Central memory CD8-positive, alpha-beta T cell (primary cell): Measurements from ENCODE around the gene RIMS3.
"Not testable (repeated sequence)": the region's sequence is repeated elsewhere in the genome, so short reads cannot be mapped to it uniquely, and the experiment has no call there.

Experiments
- ATAC-seq: fragments of 150-1000 bp; cut with Tn5 transposase; replicated peaks from 2 replicates; pipeline ENCODE4 v1.10.0; 2022; ENCODE audit warnings: mild to moderate bottlenecking, moderate FRiP score, moderate number of reproducible peaks; ENCODE audit not compliant: poor library complexity, severe bottlenecking; ENCODE audit errors: extremely low read depth
- DNase-seq, 2 donors: peaks; one replicate each; pipeline ENCODE4 v3.0.0; 2021; ENCODE audit warnings: low spot score in 2 of 2
- H3K27ac Mint-ChIP-seq: one replicate; pipeline ENCODE4 v1.8.0; 2022; ENCODE audit warnings: low read depth, mild to moderate bottlenecking, moderate library complexity, mixed read lengths
- H3K27me3 Mint-ChIP-seq: one replicate; pipeline ENCODE4 v1.8.0; 2022; ENCODE audit warnings: mixed read lengths
- H3K36me3 Mint-ChIP-seq: one replicate; pipeline ENCODE4 v1.8.0; 2022; ENCODE audit warnings: mild to moderate bottlenecking, moderate library complexity, mixed read lengths; ENCODE audit not compliant: insufficient read depth
- H3K4me1 Mint-ChIP-seq: one replicate; pipeline ENCODE4 v1.8.0; 2022; ENCODE audit warnings: mixed read lengths
- H3K4me3 Mint-ChIP-seq: one replicate; pipeline ENCODE4 v1.8.0; 2022; ENCODE audit warnings: mild to moderate bottlenecking, moderate library complexity, mixed read lengths
- H3K9me3 Mint-ChIP-seq: one replicate; pipeline ENCODE4 v1.8.0; 2022; ENCODE audit warnings: mixed read lengths

RIMS3 gene

DNA sequence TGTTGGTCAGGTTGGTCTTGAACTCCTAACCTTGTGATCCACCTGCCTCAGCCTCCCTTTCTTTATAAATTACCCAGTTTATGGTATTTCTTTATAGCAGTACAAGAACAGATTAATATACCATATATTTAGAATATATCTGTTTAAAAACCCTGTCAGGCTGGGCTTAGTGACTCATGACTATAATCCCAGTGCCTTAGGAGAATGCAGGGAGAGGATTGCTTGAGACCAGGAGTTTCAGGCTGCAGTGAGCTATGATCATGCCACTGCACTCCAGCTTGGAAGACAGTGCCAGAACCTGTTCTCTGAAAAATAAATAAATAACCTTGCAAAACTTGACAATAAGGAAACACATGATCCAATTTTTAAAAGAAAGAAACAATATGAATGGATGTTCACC lies 90.1 kb downstream of the RIMS3 start:
- no peak overlapping the region for H3K4me3 Mint-ChIP-seq
- no peaks in the 10 kb centered on the region for H3K9me3 Mint-ChIP-seq
- H3K4me1 Mint-ChIP-seq: no peaks in the 10 kb centered on the region
- peaks cover 36% of the 10 kb centered on the region for H3K27me3 Mint-ChIP-seq
- no peaks in the 10 kb centered on the region for H3K36me3 Mint-ChIP-seq
- ATAC-seq: no peak
- H3K27ac Mint-ChIP-seq: no peak overlapping the region
- DNase-seq: no peak

DNA sequence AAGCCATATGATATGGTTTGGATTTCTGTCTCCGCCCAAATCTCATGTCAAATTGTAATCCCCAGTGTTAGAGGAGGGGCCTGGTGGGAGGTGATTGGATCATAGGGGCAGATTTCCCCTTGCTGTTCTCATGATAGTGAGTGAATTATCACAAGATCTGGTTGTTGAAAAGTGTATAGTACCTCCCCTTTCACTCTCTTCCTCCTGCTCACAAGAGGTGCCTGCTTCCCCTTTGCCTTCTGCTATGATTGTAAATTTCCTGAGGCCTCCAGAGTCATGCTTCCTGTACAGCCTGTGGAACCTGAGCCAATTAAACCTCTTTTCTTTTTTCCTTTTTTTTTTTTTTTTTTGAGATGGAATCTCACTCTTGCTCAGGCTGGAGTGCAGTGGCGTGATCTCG lies 90.7 kb downstream of the RIMS3 start:
- peaks cover 30% of the 10 kb centered on the region for H3K27me3 Mint-ChIP-seq
- H3K27ac Mint-ChIP-seq, H3K9me3 Mint-ChIP-seq, H3K4me3 Mint-ChIP-seq, DNase-seq, ATAC-seq, H3K4me1 Mint-ChIP-seq, H3K36me3 Mint-ChIP-seq: not testable (repeated sequence)
